Smooth muscle cell (in vitro differentiated cells): ENCODE results near the gene KLHL29. TPM values are rescaled to one million over a fixed set of nuclear protein-coding genes. Genes with fewer than 3 reads are reported as not detected.

Source experiments
- DNase-seq: peaks from one replicate; lab custom pipeline; 2025; ENCODE audit not compliant: unreplicated experiment; lab: John Stamatoyannopoulos, UW
- H2AFZ ChIP-seq: fragments of 200-600 bp; sonication (generic); 2 replicates; pipeline ENCODE4 v1.6.0; 2016; ENCODE audit warnings: antibody characterized with exemption, low read depth, mild to moderate bottlenecking
- H3F3A ChIP-seq: fragments of 200-600 bp; sonication (generic); 2 replicates; pipeline ENCODE4 v1.6.0; 2017; ENCODE audit warnings: antibody characterized with exemption, low read depth
- H3K27ac ChIP-seq: fragments of 200-600 bp; sonication (generic); 2 replicates; pipeline ENCODE4 v1.5.1; 2016; ENCODE audit warnings: low read depth, mild to moderate bottlenecking
- H3K27me3 ChIP-seq: fragments of 200-600 bp; sonication (generic); 2 replicates; pipeline ENCODE4 v1.6.1; 2016; ENCODE audit warnings: low read depth, mild to moderate bottlenecking
- H3K36me3 ChIP-seq: fragments of 200-600 bp; sonication (generic); 2 replicates; pipeline ENCODE4 v1.5.1; 2016; ENCODE audit warnings: low read depth
- H3K4me1 ChIP-seq: fragments of 200-600 bp; sonication (generic); 2 replicates; pipeline ENCODE4 v1.5.1; 2016; ENCODE audit warnings: low read depth
- H3K4me2 ChIP-seq: fragments of 200-600 bp; sonication (generic); 2 replicates; pipeline ENCODE4 v1.6.0; 2016; ENCODE audit warnings: mild to moderate bottlenecking
- H3K4me3 ChIP-seq: fragments of 200-600 bp; sonication (generic); 2 replicates; pipeline ENCODE4 v1.5.1; 2016; ENCODE audit warnings: mild to moderate bottlenecking
- H3K79me2 ChIP-seq: fragments of 200-600 bp; sonication (generic); 2 replicates; pipeline ENCODE4 v1.6.0; 2016; ENCODE audit warnings: low read depth, mild to moderate bottlenecking
- H3K9ac ChIP-seq: fragments of 200-600 bp; sonication (generic); 2 replicates; pipeline ENCODE4 v1.6.0; 2016; ENCODE audit warnings: low read depth
- H3K9me3 ChIP-seq: fragments of 200-600 bp; sonication (generic); replicated peaks from 2 replicates; pipeline ENCODE4 v1.5.1; 2016; ENCODE audit warnings: low read depth
- H4K20me1 ChIP-seq: fragments of 200-600 bp; sonication (generic); 2 replicates; pipeline ENCODE4 v1.6.0; 2016; ENCODE audit warnings: low read depth
- WGBS: methylation state at CpG from one replicate; pipeline ENCODE4 v1.1.7; 2016; ENCODE audit warnings: low lambda C conversion rate; 5-methylcytosine and 5-hydroxymethylcytosine counted together
- polyA plus RNA-seq: library from polyadenylated mRNA; unstranded; fragments of >200 nt; fragmentation: Nextera tagmentation; extraction: Ambion mirVana; gene quantifications from 2 replicates; pipeline ENCODE4 v1.2.1, GENCODE V29; 2016
- total RNA-seq: library from RNA; depleted of rRNA; stranded (reverse); fragments of >200 nt; gene quantifications from 2 replicates; pipeline ENCODE4 v1.2.3, GENCODE V29; 2014
- TF ChIP-seq, protein P1 (sequence below): fragments of 200-600 bp; sonication (generic); IDR thresholded peaks from 2 replicates; pipeline ENCODE4 v1.5.1; 2017; ENCODE audit warnings: borderline replicate concordance, mild to moderate bottlenecking, antibody characterized with exemption; ENCODE audit not compliant: insufficient read depth, poor library complexity, severe bottlenecking

KLHL29 gene
- total and polyA plus RNA-seq, 2 experiments from 2014 or later, result 3.1 to 6.6 TPM

DNA sequence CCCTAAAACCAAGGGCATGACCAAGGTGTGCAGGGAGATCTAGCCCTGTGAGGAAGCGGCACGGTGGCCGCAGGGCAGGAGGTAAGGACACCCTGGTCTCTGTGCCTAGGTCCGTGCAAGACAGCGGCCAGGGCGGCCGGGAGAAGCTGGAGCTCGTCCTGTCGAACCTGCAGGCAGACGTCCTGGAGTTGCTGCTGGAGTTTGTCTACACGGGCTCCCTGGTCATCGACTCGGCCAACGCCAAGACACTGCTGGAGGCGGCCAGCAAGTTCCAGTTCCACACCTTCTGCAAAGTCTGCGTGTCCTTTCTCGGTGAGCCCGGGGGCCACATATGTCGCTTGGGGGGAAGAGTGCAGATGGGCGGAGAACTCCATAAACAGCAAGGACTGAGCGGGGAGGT lies 306.6 kb downstream of the KLHL29 start:
- H3K79me2 ChIP-seq, result no peaks in the 10 kb centered on the region
- H3K4me1 ChIP-seq, result no peaks in the 10 kb centered on the region
- no peaks in the 10 kb centered on the region for H3F3A ChIP-seq
- no peak overlapping the region for H2AFZ ChIP-seq
- H3K27me3 ChIP-seq, result no peaks in the 10 kb centered on the region
- H4K20me1 ChIP-seq, result no peaks in the 10 kb centered on the region
- no peaks in the 10 kb centered on the region for H3K36me3 ChIP-seq
- no peak for DNase-seq
- no peak overlapping the region for H3K27ac ChIP-seq
- 97% methylated on average over 21 of the region's 21 CpGs for WGBS
- no peaks in the 10 kb centered on the region for H3K9me3 ChIP-seq
- no peak overlapping the region for H3K4me2 ChIP-seq
- TF ChIP-seq, protein P1, sequence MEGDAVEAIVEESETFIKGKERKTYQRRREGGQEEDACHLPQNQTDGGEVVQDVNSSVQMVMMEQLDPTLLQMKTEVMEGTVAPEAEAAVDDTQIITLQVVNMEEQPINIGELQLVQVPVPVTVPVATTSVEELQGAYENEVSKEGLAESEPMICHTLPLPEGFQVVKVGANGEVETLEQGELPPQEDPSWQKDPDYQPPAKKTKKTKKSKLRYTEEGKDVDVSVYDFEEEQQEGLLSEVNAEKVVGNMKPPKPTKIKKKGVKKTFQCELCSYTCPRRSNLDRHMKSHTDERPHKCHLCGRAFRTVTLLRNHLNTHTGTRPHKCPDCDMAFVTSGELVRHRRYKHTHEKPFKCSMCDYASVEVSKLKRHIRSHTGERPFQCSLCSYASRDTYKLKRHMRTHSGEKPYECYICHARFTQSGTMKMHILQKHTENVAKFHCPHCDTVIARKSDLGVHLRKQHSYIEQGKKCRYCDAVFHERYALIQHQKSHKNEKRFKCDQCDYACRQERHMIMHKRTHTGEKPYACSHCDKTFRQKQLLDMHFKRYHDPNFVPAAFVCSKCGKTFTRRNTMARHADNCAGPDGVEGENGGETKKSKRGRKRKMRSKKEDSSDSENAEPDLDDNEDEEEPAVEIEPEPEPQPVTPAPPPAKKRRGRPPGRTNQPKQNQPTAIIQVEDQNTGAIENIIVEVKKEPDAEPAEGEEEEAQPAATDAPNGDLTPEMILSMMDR, result no peak
- H3K9ac ChIP-seq, result no peak overlapping the region
- no peak overlapping the region for H3K4me3 ChIP-seq

DNA sequence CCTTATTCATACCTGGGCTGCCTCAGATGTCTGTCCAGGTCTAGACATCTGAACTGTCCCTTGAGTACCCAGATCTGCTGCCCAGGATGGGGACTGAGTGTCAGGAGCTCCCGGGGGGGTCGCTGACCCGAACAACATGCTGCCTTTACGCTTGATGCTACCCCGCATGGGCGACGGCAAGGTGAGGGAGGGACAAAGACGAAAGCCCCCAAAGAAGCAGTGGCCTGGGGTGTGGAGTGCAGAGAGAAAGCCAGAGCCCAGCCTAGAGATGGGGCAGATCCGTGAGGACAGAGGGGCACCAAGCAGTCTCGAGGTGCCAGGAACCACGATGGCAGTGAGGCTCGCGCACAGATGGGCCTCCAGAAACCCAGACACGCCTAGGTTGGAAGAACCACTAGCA lies 307.3 kb downstream of the KLHL29 start:
- H3K4me2 ChIP-seq, result no peak overlapping the region
- no peak overlapping the region for H2AFZ ChIP-seq
- H3F3A ChIP-seq, result no peaks in the 10 kb centered on the region
- no peaks in the 10 kb centered on the region for H3K36me3 ChIP-seq
- TF ChIP-seq, protein P1, result no peak
- no peak for DNase-seq
- no peak overlapping the region for H3K9ac ChIP-seq
- 98% methylated on average over 14 of the region's 14 CpGs for WGBS
- H3K4me1 ChIP-seq, result no peaks in the 10 kb centered on the region
- no peaks in the 10 kb centered on the region for H4K20me1 ChIP-seq
- no peaks in the 10 kb centered on the region for H3K27me3 ChIP-seq
- no peak overlapping the region for H3K27ac ChIP-seq
- no peak overlapping the region for H3K4me3 ChIP-seq
- no peaks in the 10 kb centered on the region for H3K9me3 ChIP-seq
- no peaks in the 10 kb centered on the region for H3K79me2 ChIP-seq

DNA sequence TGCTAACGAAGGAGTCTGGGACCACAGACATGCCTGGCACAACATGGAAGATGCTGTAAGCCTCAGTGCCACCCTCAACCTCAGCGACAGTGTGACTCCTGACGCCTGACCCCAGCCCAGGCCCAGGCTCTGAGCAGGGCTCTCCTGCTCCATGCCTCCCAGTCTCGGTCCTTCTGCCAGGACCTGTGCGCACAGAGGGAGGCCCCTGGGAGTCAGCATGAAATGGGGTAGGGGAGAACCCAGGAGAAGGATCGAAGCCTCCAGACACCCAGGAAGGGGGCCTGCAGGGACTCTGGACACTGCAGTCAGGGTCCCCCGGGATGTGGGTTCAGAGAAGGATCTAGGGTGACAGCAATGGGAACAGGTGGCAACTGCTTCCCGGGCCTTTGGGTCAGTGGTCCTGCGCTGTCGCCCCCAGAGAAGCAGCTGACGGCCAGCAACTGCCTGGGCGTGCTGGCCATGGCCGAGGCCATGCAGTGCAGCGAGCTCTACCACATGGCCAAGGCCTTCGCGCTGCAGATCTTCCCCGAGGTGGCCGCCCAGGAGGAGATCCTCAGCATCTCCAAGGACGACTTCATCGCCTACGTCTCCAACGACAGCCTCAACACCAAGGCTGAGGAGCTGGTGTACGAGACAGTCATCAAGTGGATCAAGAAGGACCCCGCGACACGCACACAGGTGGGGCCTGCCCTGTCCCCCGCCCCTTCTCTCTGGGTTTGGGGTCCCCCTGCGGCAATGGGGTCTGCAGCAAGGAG lies 308.0 kb downstream of the KLHL29 start:
- H2AFZ ChIP-seq, result no peak overlapping the region
- WGBS, result 97% methylated on average over 28 of the region's 28 CpGs

More for the DNA sequence above, 308.0 kb downstream of the KLHL29 start:
- no peaks in the 10 kb centered on the region for H3K36me3 ChIP-seq
- H4K20me1 ChIP-seq, result no peaks in the 10 kb centered on the region
- no peak overlapping the region for H3K9ac ChIP-seq
- H3K4me1 ChIP-seq, result no peaks in the 10 kb centered on the region
- no peaks in the 10 kb centered on the region for H3K27me3 ChIP-seq
- DNase-seq, result no peak
- no peaks in the 10 kb centered on the region for H3F3A ChIP-seq
- H3K4me2 ChIP-seq, result no peak overlapping the region
- H3K27ac ChIP-seq, result no peak overlapping the region
- H3K9me3 ChIP-seq, result no peaks in the 10 kb centered on the region
- H3K4me3 ChIP-seq, result no peak overlapping the region
- TF ChIP-seq, protein P1, result no peak
- H3K79me2 ChIP-seq, result no peaks in the 10 kb centered on the region
